Lower lobe of right lung (tissue), 2 donors: Measurements from ENCODE around the gene HOXB6. TPM values are rescaled to one million over a fixed set of nuclear protein-coding genes. Genes with fewer than 3 reads are reported as not detected.

Experiments used
- ATAC-seq, 2 donors: fragments of 200-7000 bp; cut with Tn5 transposase; one replicate each; pipeline ENCODE4 v1.9.1; 2020 to 2022; ENCODE audit warnings: mild to moderate bottlenecking in 2 of 2, moderate library complexity in 2 of 2
- DNase-seq: peaks from one replicate; pipeline ENCODE4 v3.0.0-alpha.2; 2020
- H3K27ac ChIP-seq: fragments of 200-600 bp; one replicate; pipeline ENCODE4 v1.8.0; 2022
- H3K27me3 ChIP-seq: fragments of 200-600 bp; one replicate; pipeline ENCODE4 v1.8.0; 2022; ENCODE audit warnings: low read depth
- H3K36me3 ChIP-seq: fragments of 200-600 bp; one replicate; pipeline ENCODE4 v1.8.0; 2022; ENCODE audit warnings: mild to moderate bottlenecking
- H3K4me1 ChIP-seq: fragments of 200-600 bp; one replicate; pipeline ENCODE4 v1.8.0; 2022
- H3K4me3 ChIP-seq: fragments of 200-600 bp; one replicate; pipeline ENCODE4 v1.8.0; 2022; ENCODE audit warnings: mild to moderate bottlenecking
- H3K9me3 ChIP-seq: fragments of 200-600 bp; one replicate; pipeline ENCODE4 v1.8.0; 2022
- intact Hi-C: fragments of 100-400 bp; cut with DNase I; formaldehyde crosslinking; loops from one replicate; pipeline ENCODE4 v1.11.0; 2022
- total RNA-seq: library from RNA; stranded (reverse); fragmentation: NEBNext Ultra II Directional; extraction: Animal tissue kit (Norgen Biotek cat#: 25700); gene quantifications from one replicate; pipeline ENCODE4 v1.2.1, GENCODE V29; 2021
- TF ChIP-seq, protein P1 (sequence below): fragments of 200-600 bp; IDR thresholded peaks from one replicate; pipeline ENCODE4 v1.8.0; 2022; ENCODE audit warnings: antibody characterized with exemption, mild to moderate bottlenecking
- donor health status: DM: no; HTN: yes; CAD: no; lungs with severe emphysema.

Gene HOXB6
- total RNA-seq, 1 donor from 2014 or later = 4.4 TPM

DNA sequence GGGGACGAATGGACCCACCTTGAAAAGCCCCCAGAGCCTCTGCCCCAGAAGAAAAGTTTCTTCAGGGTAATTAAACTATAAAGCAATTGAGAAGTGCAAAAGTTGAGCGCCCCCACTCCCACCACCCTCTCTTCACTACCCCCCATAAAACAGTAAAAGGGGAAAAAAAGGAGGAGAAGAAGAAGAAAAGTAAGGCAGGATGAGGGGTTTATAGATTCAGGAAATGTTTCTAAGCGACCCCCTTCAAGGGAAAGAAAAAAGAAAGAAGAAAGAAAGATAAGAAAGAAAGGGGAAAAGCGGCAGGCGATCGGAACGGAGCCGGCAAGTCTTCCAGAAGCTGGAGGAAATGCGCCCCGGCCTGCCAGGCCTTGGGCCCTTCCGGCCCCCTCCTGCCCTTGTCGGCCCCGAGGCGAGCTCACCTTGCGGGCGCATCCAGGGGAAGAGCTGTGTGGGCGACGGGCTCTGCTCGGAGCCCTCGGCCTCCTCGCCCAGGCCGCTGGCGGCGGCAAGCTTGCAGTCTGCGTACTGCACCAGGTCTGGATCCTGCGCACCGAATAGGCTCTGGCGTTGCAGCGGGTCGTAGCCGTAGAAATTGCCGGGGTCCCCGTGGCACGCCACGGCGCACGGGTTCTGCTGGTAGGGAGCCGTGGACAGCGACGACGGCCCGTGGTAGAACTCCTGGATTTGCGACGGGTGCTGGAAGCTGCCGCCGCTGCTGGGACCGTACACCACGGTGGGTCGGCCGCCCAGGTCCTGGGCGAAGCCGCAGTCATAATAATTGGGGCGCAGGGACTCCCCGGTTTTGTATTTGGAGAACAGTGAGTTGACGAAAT, 9.3 kb upstream of the HOXB6 start:
- H3K27me3 ChIP-seq = peaks cover 96% of the 10 kb centered on the region
- H3K4me3 ChIP-seq = peak overlapping the region; percentile 64
- peaks cover 42% of the 10 kb centered on the region for H3K4me1 ChIP-seq
- DNase-seq = no peak
- H3K27ac ChIP-seq = no peak overlapping the region
- no peaks in the 10 kb centered on the region for H3K9me3 ChIP-seq
- no peaks in the 10 kb centered on the region for H3K36me3 ChIP-seq
- TF ChIP-seq, protein P1, sequence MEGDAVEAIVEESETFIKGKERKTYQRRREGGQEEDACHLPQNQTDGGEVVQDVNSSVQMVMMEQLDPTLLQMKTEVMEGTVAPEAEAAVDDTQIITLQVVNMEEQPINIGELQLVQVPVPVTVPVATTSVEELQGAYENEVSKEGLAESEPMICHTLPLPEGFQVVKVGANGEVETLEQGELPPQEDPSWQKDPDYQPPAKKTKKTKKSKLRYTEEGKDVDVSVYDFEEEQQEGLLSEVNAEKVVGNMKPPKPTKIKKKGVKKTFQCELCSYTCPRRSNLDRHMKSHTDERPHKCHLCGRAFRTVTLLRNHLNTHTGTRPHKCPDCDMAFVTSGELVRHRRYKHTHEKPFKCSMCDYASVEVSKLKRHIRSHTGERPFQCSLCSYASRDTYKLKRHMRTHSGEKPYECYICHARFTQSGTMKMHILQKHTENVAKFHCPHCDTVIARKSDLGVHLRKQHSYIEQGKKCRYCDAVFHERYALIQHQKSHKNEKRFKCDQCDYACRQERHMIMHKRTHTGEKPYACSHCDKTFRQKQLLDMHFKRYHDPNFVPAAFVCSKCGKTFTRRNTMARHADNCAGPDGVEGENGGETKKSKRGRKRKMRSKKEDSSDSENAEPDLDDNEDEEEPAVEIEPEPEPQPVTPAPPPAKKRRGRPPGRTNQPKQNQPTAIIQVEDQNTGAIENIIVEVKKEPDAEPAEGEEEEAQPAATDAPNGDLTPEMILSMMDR = no peak
- intact Hi-C loops = no loop called here
- ATAC-seq = no peak

GRCh38 chr17:48612854-48613691, 8.3 kb upstream of the HOXB6 start:
- Histone ChIP-seq H3K27ac (no peak overlapping the region), H3K4me3 (peak overlapping the region; percentile 64), H3K27me3 (peaks cover 98% of the 10 kb centered on the region), H3K4me1 (peaks cover 41% of the 10 kb centered on the region), H3K36me3 (no peaks in the 10 kb centered on the region), H3K9me3 (no peaks in the 10 kb centered on the region)
- intact Hi-C loops = no loop called here
- ATAC-seq (no peak), DNase-seq (no peak)
- TF ChIP-seq, protein P1 = no peak

DNA sequence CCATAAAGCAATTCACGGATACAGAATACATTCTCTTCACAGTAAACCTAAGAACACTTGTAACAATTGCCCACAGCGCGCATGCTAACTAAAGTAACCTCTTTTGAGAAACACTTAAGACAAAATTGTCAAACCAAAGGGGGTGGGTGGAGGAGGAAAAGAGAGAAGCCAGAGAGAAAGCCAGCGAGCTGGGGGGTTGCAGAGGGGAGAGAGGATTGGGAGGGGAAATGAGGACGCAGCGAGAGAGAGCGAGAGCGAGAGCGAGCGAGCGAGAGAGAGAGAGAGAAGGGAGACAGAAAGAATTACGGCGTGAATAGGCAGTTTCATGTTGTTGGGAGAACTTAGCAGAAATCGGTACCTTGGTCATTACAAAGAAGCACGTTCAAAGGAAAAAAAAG, 7.7 kb upstream of the HOXB6 start:
- Histone ChIP-seq H3K4me1 (peaks cover 38% of the 10 kb centered on the region), H3K36me3 (no peaks in the 10 kb centered on the region), H3K27ac (no peak overlapping the region), H3K27me3 (peaks cover 98% of the 10 kb centered on the region), H3K9me3 (no peaks in the 10 kb centered on the region), H3K4me3 (peak overlapping the region; percentile 64)
- intact Hi-C loops = no loop called here
- TF ChIP-seq, protein P1 = no peak
- no peak for ATAC-seq
- no peak for DNase-seq

- Histone ChIP-seq H3K4me1 (peaks cover 38% of the 10 kb centered on the region), H3K36me3 (no peaks in the 10 kb centered on the region), H3K9me3 (no peaks in the 10 kb centered on the region), H3K27me3 (peaks cover 98% of the 10 kb centered on the region), H3K4me3 (peak overlapping the region; percentile 64), H3K27ac (no peak overlapping the region)
- TF ChIP-seq, protein P1 = no peak
- no peak for DNase-seq
- ATAC-seq = no peak
- intact Hi-C loops = no loop called here
Observed at GRCh38 chr17:48611681-48612455, 7.1 kb upstream of the HOXB6 start.

- H3K36me3 ChIP-seq = no peaks in the 10 kb centered on the region
- TF ChIP-seq, protein P1 = no peak
- H3K4me3 ChIP-seq = peak overlapping the region; percentile 64
- intact Hi-C loops = no loop called here
- H3K27me3 ChIP-seq = peaks cover 98% of the 10 kb centered on the region
- ATAC-seq = peak in 1 of 2 donors; percentile 25
- H3K4me1 ChIP-seq = peaks cover 38% of the 10 kb centered on the region
- H3K27ac ChIP-seq = peak overlapping the region; percentile 66
- DNase-seq = no peak
- no peaks in the 10 kb centered on the region for H3K9me3 ChIP-seq
Observed at GRCh38 chr17:48611213-48611612, 6.4 kb upstream of the HOXB6 start.
